Measurements from ENCODE around the gene OSBP2. TPM values are rescaled to one million over a fixed set of nuclear protein-coding genes. Genes with fewer than 3 reads are reported as not detected.
"Not testable (repeated sequence)": the region's sequence is repeated elsewhere in the genome, so short reads cannot be mapped to it uniquely, and the experiment has no call there.

The OSBP2 gene
- total RNA-seq, 1 donor: 11.1 TPM

- no peak for DNase-seq (ENCODE audit: low read depth)
- no peak overlapping the region for H3K4me3 ChIP-seq (ENCODE audit: low read depth, low read length)
- TF ChIP-seq, protein P1, sequence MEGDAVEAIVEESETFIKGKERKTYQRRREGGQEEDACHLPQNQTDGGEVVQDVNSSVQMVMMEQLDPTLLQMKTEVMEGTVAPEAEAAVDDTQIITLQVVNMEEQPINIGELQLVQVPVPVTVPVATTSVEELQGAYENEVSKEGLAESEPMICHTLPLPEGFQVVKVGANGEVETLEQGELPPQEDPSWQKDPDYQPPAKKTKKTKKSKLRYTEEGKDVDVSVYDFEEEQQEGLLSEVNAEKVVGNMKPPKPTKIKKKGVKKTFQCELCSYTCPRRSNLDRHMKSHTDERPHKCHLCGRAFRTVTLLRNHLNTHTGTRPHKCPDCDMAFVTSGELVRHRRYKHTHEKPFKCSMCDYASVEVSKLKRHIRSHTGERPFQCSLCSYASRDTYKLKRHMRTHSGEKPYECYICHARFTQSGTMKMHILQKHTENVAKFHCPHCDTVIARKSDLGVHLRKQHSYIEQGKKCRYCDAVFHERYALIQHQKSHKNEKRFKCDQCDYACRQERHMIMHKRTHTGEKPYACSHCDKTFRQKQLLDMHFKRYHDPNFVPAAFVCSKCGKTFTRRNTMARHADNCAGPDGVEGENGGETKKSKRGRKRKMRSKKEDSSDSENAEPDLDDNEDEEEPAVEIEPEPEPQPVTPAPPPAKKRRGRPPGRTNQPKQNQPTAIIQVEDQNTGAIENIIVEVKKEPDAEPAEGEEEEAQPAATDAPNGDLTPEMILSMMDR (IDR thresholded peaks at IDR 0.05; ENCODE audit: insufficient read depth, low read length): no peak
These were observed 19.2 kb upstream of the OSBP2 start for GRCh38 chr22:30675436-30675835.

DNA sequence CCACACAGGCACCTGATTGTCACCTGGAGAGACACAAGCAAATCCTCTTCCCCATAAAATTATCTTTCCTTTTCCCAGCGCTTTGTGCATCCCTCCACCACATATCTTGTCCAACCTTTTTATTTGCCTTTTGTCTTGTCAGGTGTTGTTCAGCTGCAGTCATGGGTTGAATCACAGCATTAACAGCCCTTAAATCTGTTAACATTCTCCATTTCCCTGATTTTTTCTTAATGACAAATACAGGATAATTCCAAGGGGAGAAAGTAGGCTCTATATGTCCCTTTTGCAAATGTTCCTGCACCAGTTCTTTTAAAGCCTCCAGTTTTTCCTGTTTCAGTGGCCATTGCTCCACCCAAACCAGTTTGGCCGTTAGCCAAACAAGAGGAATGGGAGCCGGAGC is 18.1 kb upstream of the OSBP2 start:
- DNase-seq (ENCODE audit: low read depth); H3K4me3 ChIP-seq (ENCODE audit: low read depth, low read length): not testable (repeated sequence)

GRCh38 chr22:30679895-30680690 is 14.6 kb upstream of the OSBP2 start:
- not testable (repeated sequence) for DNase-seq (ENCODE audit: low read depth)

GRCh38 chr22:30680991-30681770 is 13.5 kb upstream of the OSBP2 start:
- DNase-seq (ENCODE audit: low read depth): peak; percentile 17

More at GRCh38 chr22:30679895-30680690, 14.6 kb upstream of the OSBP2 start:
- not testable (repeated sequence) for H3K4me3 ChIP-seq (ENCODE audit: low read depth, low read length)

DNA sequence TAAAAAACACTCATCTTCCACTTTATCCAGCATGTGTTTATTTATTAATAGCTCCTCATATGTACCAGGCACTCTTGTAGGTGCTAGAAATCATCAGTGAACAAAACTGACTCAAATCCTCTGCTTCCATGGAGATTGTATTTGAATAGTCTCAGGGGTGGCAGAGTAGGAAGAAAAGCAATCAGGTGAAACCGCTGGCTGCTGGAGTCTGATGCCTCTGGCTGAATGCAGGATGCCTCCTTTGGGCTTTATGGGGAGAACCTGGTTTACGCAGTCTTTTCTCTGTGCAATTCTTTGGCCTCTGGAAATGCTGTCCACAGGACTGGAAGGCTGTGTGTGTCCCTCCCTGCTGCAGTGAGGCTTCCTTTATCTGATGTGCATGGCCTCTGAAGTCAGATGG is 12.8 kb upstream of the OSBP2 start:
- no peak for DNase-seq (ENCODE audit: low read depth)
- no peak overlapping the region for H3K4me3 ChIP-seq (ENCODE audit: low read depth, low read length)
- TF ChIP-seq, protein P1 (IDR thresholded peaks at IDR 0.05; ENCODE audit: insufficient read depth, low read length): no peak

More at GRCh38 chr22:30680991-30681770, 13.5 kb upstream of the OSBP2 start:
- TF ChIP-seq, protein P1 (IDR thresholded peaks at IDR 0.05; ENCODE audit: insufficient read depth, low read length): no peak
- H3K4me3 ChIP-seq (ENCODE audit: low read depth, low read length): no peak overlapping the region

GRCh38 chr22:30685178-30685577 is 9.5 kb upstream of the OSBP2 start:
- no peak for DNase-seq (ENCODE audit: low read depth)
- no peak overlapping the region for H3K4me3 ChIP-seq (ENCODE audit: low read depth, low read length)
- TF ChIP-seq, protein P1 (IDR thresholded peaks at IDR 0.05; ENCODE audit: insufficient read depth, low read length): no peak

DNA sequence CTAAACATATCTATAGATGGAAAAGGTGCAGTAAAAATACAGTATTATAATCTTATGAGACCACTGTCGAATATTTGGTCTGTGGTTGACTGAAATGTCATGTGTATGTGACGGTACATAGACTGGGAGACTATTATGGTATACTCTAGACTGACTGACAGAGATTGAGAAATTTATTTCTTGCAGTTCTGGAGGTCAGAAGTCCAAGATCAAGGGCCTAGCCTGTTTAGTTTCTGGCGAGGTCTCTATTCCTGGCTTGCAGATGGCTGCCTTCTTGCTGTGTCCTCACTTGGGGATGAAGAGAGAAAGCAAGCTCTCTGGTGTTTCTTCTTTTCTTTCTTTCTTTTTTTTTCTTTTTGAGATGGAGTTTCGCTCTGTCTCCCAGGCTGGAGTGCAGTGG is 7.3 kb upstream of the OSBP2 start:
- DNase-seq (ENCODE audit: low read depth): no peak
- no peak overlapping the region for H3K4me3 ChIP-seq (ENCODE audit: low read depth, low read length)
- TF ChIP-seq, protein P1 (IDR thresholded peaks at IDR 0.05; ENCODE audit: insufficient read depth, low read length): no peak
